CD4-positive, alpha-beta T cell (primary cell): ENCODE measurements around the gene TLCD2. TPM values are rescaled to one million over a fixed set of nuclear protein-coding genes. Genes with fewer than 3 reads are reported as not detected.

ENCODE experiments used
- ATAC-seq: fragments of 200-7000 bp; cut with Tn5 transposase; one replicate; pipeline ENCODE4 v1.10.0; 2022; ENCODE audit warnings: mild to moderate bottlenecking; ENCODE audit not compliant: poor library complexity
- CTCF ChIA-PET: fragments of 350-600 bp; sonication (Branson Sonifier 250); formaldehyde crosslinking; loops from one replicate; lab custom pipeline; 2021; ENCODE audit warnings: antibody characterized with exemption, inconsistent platforms; lab: Charles Lee
- POLR2A ChIA-PET: fragments of 350-600 bp; sonication (Branson Sonifier 250); formaldehyde crosslinking; loops from one replicate; lab custom pipeline; 2021; ENCODE audit warnings: antibody characterized with exemption, inconsistent platforms; lab: Charles Lee
- DNase-seq, 14 experiments: peaks; one replicate each; pipeline ENCODE4 v3.0.0-alpha.2; 2013 to 2020; ENCODE audit warnings: mixed read lengths in 2 of 14
- H3K27ac ChIP-seq, 2 donors: one replicate each; pipeline versions ENCODE4 v1.5.1 to v1.7.0; 2013; ENCODE audit warnings: low read length in 2 of 2, low read depth in 1 of 2, mild to moderate bottlenecking in 1 of 2
- H3K27me3 ChIP-seq, 2 experiments: 1 replicate in 1 of 2; 2 replicates in 1 of 2; pipeline versions ENCODE4 v1.6.1 to v1.7.0; 2013; ENCODE audit warnings: low read length in 2 of 2, control low read depth in 1 of 2, mild to moderate bottlenecking in 1 of 2, moderate library complexity in 1 of 2; ENCODE audit not compliant: insufficient read depth in 2 of 2, control insufficient read depth in 1 of 2
- H3K36me3 ChIP-seq: one replicate; pipeline ENCODE4 v1.6.1; 2013; ENCODE audit warnings: low read length, control low read depth; ENCODE audit not compliant: insufficient read depth
- H3K4me1 ChIP-seq: one replicate; pipeline ENCODE4 v1.6.1; 2013; ENCODE audit warnings: low read length, control low read depth; ENCODE audit not compliant: insufficient read depth
- H3K4me3 ChIP-seq: one replicate; pipeline ENCODE4 v1.5.1; 2013; ENCODE audit warnings: mild to moderate bottlenecking, low read length, moderate library complexity
- H3K9me3 ChIP-seq, 2 experiments: 1 replicate in 1 of 2; 2 replicates in 1 of 2; pipeline versions ENCODE4 v1.6.1 to v1.7.0; 2013; ENCODE audit warnings: low read length in 2 of 2, mild to moderate bottlenecking in 2 of 2, control low read depth in 1 of 2, moderate library complexity in 1 of 2; ENCODE audit not compliant: control insufficient read depth in 1 of 2, insufficient read depth in 1 of 2
- H3K27ac Mint-ChIP-seq: one replicate; pipeline ENCODE4 v1.8.0; 2020; ENCODE audit warnings: mixed read lengths
- H3K27me3 Mint-ChIP-seq: one replicate; pipeline ENCODE4 v1.8.0; 2021; ENCODE audit warnings: mixed read lengths
- H3K36me3 Mint-ChIP-seq: one replicate; pipeline ENCODE4 v1.8.0; 2021; ENCODE audit warnings: low read depth, mixed read lengths
- H3K4me1 Mint-ChIP-seq: one replicate; pipeline ENCODE4 v1.8.0; 2021; ENCODE audit warnings: low read depth, mixed read lengths
- H3K4me3 Mint-ChIP-seq: one replicate; pipeline ENCODE4 v1.8.0; 2020; ENCODE audit warnings: mild to moderate bottlenecking, mixed read lengths
- H3K9me3 Mint-ChIP-seq: one replicate; pipeline ENCODE4 v1.8.0; 2020; ENCODE audit warnings: mixed read lengths
- intact Hi-C, 2 experiments: fragments of 100-400 bp; cut with DNase I in 1 of 2; cut with micrococcal nuclease in 1 of 2; formaldehyde crosslinking; loops; one replicate each; pipeline versions ENCODE4 v1.15.1 to v1.9.0; 2023 to 2025; cut with DNase I, micrococcal nuclease
- total RNA-seq, 174 experiments: library from RNA in 2 of 174; stranded (reverse) in 2 of 174; gene quantifications; one replicate each; pipeline ENCODE4 v1.2.3 and lab custom pipeline; 2021 to 2026
- TF ChIP-seq, protein P1 (sequence below): fragments of 200-600 bp; IDR thresholded peaks from one replicate; pipeline ENCODE4 v1.8.0; 2022; ENCODE audit warnings: antibody characterized with exemption, mild to moderate bottlenecking

TLCD2 gene
- total RNA-seq, 2 experiments from 2014 or later = 0.19 to 0.34 TPM

DNA sequence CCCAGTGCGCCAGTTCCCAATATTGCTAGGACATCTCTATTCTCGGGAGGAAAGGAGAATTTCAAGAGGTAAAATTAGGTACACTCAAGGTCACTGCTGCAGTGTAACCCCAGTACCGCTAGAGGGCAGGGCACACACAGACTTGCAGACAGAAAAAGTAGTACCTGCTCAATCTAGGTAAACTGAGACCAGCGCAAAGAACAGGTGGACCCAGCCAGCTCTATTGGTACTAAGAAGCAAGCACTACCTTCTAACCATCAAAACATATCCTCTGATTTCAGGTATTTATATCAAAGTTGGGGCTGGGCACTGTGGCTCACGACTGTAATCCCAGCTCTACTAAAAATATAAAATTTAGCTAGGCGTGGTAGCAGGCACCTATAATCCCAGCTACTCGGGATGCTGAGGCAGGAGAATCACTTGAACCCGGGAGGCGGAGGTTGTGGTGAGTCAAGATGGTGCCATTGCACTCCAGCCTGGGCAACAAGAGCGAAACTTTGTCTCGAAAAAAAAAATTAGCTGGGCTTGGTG lies 10.7 kb upstream of the TLCD2 start:
- Mint-ChIP-seq H3K9me3 (no peaks in the 10 kb centered on the region), H3K27ac (peak overlapping the region; percentile 79), H3K27me3 (peaks cover 3% of the 10 kb centered on the region), H3K36me3 (peaks cover 22% of the 10 kb centered on the region), H3K4me1 (peaks cover 46% of the 10 kb centered on the region), H3K4me3 (peak overlapping the region; percentile 77)
- Histone ChIP-seq H3K27me3 (no peaks in the 10 kb centered on the region), H3K4me3 (no peak overlapping the region), H3K36me3 (peaks cover under 1% of the 10 kb centered on the region), H3K27ac (no peak overlapping the region), H3K9me3 (no peaks in the 10 kb centered on the region), H3K4me1 (peaks cover 68% of the 10 kb centered on the region)
- no peak for ATAC-seq
- TF ChIP-seq, protein P1, sequence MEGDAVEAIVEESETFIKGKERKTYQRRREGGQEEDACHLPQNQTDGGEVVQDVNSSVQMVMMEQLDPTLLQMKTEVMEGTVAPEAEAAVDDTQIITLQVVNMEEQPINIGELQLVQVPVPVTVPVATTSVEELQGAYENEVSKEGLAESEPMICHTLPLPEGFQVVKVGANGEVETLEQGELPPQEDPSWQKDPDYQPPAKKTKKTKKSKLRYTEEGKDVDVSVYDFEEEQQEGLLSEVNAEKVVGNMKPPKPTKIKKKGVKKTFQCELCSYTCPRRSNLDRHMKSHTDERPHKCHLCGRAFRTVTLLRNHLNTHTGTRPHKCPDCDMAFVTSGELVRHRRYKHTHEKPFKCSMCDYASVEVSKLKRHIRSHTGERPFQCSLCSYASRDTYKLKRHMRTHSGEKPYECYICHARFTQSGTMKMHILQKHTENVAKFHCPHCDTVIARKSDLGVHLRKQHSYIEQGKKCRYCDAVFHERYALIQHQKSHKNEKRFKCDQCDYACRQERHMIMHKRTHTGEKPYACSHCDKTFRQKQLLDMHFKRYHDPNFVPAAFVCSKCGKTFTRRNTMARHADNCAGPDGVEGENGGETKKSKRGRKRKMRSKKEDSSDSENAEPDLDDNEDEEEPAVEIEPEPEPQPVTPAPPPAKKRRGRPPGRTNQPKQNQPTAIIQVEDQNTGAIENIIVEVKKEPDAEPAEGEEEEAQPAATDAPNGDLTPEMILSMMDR = peak; percentile 93
- peak; percentile 52 to 82 (median 66) for DNase-seq
- ChIA-PET CTCF (interaction anchor here (0.7 to 3.1 kb wide), 8 partner anchors 44 to 144 kb away, joined by 3 to 11 read pairs (median 4); partner anchors contain the start of gene SMYD4), POLR2A (interaction anchor here (1.1 to 4.8 kb wide), 4 partner anchors 43 to 151 kb away, joined by 3 to 34 read pairs (median 10); no protein-coding TSS in a partner anchor)
- intact Hi-C loops = loop anchor here (1.0 to 10.0 kb wide), 7 partner anchors 41 to 564 kb away; partner anchors contain the start of genes RTN4RL1 (in 1 of the 2) and SERPINF1 (in 1 of the 2)

DNA sequence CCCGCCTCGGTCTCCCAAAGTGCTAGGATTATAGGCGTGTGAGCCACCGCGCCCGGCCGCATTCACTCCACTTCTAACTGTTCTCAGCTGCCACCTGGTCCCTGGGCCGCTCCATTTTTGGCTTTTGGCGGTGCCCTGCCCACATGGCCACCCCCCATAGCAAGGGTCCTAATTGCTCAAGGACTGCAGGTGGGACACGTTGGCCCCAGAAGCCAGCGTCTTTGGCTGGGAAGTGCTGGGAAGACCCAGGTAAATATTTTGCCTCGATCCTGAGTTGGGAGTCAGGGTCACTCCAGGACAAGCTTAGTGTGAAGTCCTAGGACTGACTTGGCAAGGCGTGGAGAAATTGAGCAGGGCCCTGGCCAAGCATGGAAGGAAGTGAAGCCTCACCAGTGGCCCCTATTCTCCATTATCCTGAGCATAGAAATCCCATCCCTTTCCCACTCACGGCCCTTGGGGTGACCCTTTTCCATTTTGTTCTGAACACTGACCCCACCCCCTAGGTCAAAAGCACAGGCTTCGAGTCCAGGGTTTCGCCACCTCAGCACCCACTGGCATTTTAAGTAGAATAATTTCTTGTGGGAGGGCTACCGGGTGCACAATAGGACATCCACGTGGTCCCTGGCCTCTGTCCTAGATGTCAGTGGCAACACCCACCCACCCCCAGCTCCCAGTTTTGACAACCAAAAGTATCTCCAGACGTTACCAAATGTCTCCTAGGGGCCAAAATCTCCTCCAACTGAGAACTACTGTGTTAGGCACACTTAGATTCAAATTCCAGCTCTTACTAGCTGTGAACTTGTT lies 8.4 kb upstream of the TLCD2 start:
- Mint-ChIP-seq H3K36me3 (peaks cover 8% of the 10 kb centered on the region), H3K9me3 (no peaks in the 10 kb centered on the region), H3K4me3 (peak overlapping the region; percentile 95), H3K27me3 (peaks cover 4% of the 10 kb centered on the region), H3K4me1 (peaks cover 33% of the 10 kb centered on the region), H3K27ac (no peak overlapping the region)
- Histone ChIP-seq H3K4me3 (no peak overlapping the region), H3K27ac (no peak overlapping the region), H3K4me1 (peaks cover 70% of the 10 kb centered on the region), H3K36me3 (peaks cover 2% of the 10 kb centered on the region), H3K27me3 (peaks cover 4 to 13% of the 10 kb centered on the region in 2 experiments), H3K9me3 (no peaks in the 10 kb centered on the region)
- ChIA-PET POLR2A (no interaction called here), CTCF (interaction anchor here (3.3 kb wide), 1 partner anchor 49 kb away, joined by 13 read pairs; no protein-coding TSS in a partner anchor)
- DNase-seq (peak in 1 of 14 experiments; percentile 34), ATAC-seq (no peak)
- intact Hi-C loops = loop anchor here in 1 of 2 experiments (5.0 kb wide), 1 partner anchor 544 kb away; no protein-coding TSS in a partner anchor
- TF ChIP-seq, protein P1 = no peak

DNA sequence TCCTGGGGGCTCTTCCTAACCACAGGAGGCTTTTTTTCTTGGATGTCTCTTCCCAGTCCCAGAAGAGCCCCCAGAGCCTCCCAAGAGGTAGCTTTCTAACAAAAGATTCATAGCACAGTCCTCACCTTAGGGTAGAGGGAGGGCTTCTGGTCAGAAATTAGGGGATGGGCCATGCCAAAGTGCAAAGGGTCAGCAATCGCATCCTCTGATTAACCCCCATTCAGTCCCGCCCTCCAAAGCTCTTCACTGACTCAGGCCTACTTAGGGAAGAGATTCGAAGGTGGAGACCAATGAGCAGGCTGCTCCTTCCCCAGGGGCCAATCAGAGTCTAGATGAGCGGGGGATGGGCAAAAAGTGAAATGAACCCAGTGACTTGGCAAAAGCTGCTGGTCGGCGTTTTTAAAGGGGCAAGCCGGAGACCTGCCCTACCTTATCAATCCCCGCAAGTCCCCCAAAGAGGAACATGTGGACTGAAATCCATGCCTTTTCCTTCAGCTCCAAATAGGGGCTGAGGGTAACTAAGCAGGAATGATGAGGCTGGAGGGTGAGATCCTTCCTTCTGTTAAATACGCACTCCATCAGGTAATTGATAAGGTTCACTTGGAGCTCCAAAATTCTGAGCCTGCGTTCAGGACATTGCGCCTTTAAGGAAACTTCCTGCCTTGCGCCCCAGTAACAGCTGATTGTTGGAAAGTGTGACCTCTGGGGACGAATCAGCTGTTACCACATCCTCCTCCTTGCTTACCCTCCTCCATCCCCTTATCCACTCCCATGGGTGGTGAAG lies 6.9 kb upstream of the TLCD2 start:
- Histone ChIP-seq H3K27me3 (peaks cover 4 to 13% of the 10 kb centered on the region in 2 experiments), H3K4me1 (peaks cover 55% of the 10 kb centered on the region), H3K27ac (peak overlapping the region; percentile 84 to 96), H3K9me3 (no peaks in the 10 kb centered on the region), H3K36me3 (peaks cover 6% of the 10 kb centered on the region), H3K4me3 (peak overlapping the region; percentile 94)
- Mint-ChIP-seq H3K36me3 (peaks cover 8% of the 10 kb centered on the region), H3K27ac (peak overlapping the region; percentile 89), H3K27me3 (peaks cover 4% of the 10 kb centered on the region), H3K4me1 (peaks cover 27% of the 10 kb centered on the region), H3K9me3 (no peaks in the 10 kb centered on the region), H3K4me3 (peak overlapping the region; percentile 95)
- TF ChIP-seq, protein P1 = no peak
- DNase-seq = peak; percentile 52 to 92 (median 70)
- intact Hi-C loops = loop anchor here (1.0 to 5.0 kb wide), 7 partner anchors 33 to 545 kb away; partner anchors contain the start of genes SMYD4 (in 2 of the 2), PRPF8 (in 1 of the 2) and RILP (in 1 of the 2)
- CTCF ChIA-PET = interaction anchor here (1.4 to 3.3 kb wide), 4 partner anchors 48 to 338 kb away, joined by 3 to 13 read pairs (median 12); partner anchors contain the start of gene HIC1
- peak; percentile 24 for ATAC-seq
- POLR2A ChIA-PET = interaction anchor here (0.6 to 2.7 kb wide), 41 partner anchors 7 to 684 kb away, joined by 3 to 52 read pairs (median 4); partner anchors contain the start of genes INPP5K, OVCA2, PITPNA and PRPF8
